HG03196 (cell line): ENCODE measurements around the gene DENND2A.
"Not testable (repeated sequence)": the region's sequence is repeated elsewhere in the genome, so short reads cannot be mapped to it uniquely, and the experiment has no call there.

Experiments
- ATAC-seq: cut with Tn5 transposase; IDR thresholded peaks from one replicate; pipeline ENCODE4 v1.9.1; 2021; ENCODE audit not compliant: unreplicated experiment

DENND2A gene

GRCh38 chr7:140640727-140641523, at the start of gene DENND2A:
DENND2A (minus strand) TSS chr7:140640813; CDS start chr7:140602397, 38,416 bp downstream.
- no peak for ATAC-seq

- no peak for ATAC-seq
Measured at GRCh38 chr7:140689199-140690152, 48.9 kb upstream of the DENND2A start.

GRCh38 chr7:140688341-140688740, 47.7 kb upstream of the DENND2A start:
- ATAC-seq = no peak

- no peak for ATAC-seq
Measured at GRCh38 chr7:140686921-140687320, 46.3 kb upstream of the DENND2A start.

GRCh38 chr7:140685407-140686087, 44.9 kb upstream of the DENND2A start:
- no peak for ATAC-seq

GRCh38 chr7:140684066-140684950, 43.7 kb upstream of the DENND2A start:
- ATAC-seq = no peak

GRCh38 chr7:140683657-140684056, 43.0 kb upstream of the DENND2A start:
- no peak for ATAC-seq

GRCh38 chr7:140681766-140682165, 41.2 kb upstream of the DENND2A start:
- no peak for ATAC-seq

GRCh38 chr7:140680886-140681285, 40.3 kb upstream of the DENND2A start:
- ATAC-seq = no peak

- ATAC-seq = no peak
Measured at GRCh38 chr7:140679186-140679585, 38.6 kb upstream of the DENND2A start.

GRCh38 chr7:140678816-140679130, 38.2 kb upstream of the DENND2A start:
- ATAC-seq = no peak

GRCh38 chr7:140678081-140678815, 37.6 kb upstream of the DENND2A start:
- ATAC-seq = no peak

- no peak for ATAC-seq
Measured at GRCh38 chr7:140677496-140677895, 36.9 kb upstream of the DENND2A start.

- ATAC-seq = not testable (repeated sequence)
Measured at GRCh38 chr7:140676956-140677355, 36.3 kb upstream of the DENND2A start.

GRCh38 chr7:140676306-140676705, 35.7 kb upstream of the DENND2A start:
- ATAC-seq = peak; percentile 44

GRCh38 chr7:140675726-140676125, 35.1 kb upstream of the DENND2A start:
- ATAC-seq = no peak

GRCh38 chr7:140674899-140675701, 34.5 kb upstream of the DENND2A start:
- no peak for ATAC-seq

- ATAC-seq = no peak
Measured at GRCh38 chr7:140674356-140674800, 33.8 kb upstream of the DENND2A start.

GRCh38 chr7:140673774-140674155, 33.2 kb upstream of the DENND2A start:
- ATAC-seq = no peak
